ENCODE data around the gene TMC8. TPM values are rescaled to one million over a fixed set of nuclear protein-coding genes. Genes with fewer than 3 reads are reported as not detected.

Gene TMC8
- total RNA-seq, 1 donor from 2014 or later = 18.2 TPM

GRCh38 chr17:78179372-78179771, 48.8 kb downstream of the TMC8 start:
- DNase-seq (ENCODE audit: low spot score) = no peak

- DNase-seq (ENCODE audit: low spot score) = no peak
These were observed 49.5 kb downstream of the TMC8 start for GRCh38 chr17:78180083-78180482.

- no peak for DNase-seq (ENCODE audit: low spot score)
These were observed 49.9 kb downstream of the TMC8 start for GRCh38 chr17:78180508-78180907.

GRCh38 chr17:78182504-78182903, 51.9 kb downstream of the TMC8 start:
- no peak for DNase-seq (ENCODE audit: low spot score)

- no peak for DNase-seq (ENCODE audit: low spot score)
These were observed 53.3 kb downstream of the TMC8 start for GRCh38 chr17:78183916-78184315.

GRCh38 chr17:78184351-78184750, 53.8 kb downstream of the TMC8 start:
- DNase-seq (ENCODE audit: low spot score) = no peak

- no peak for DNase-seq (ENCODE audit: low spot score)
These were observed 54.3 kb downstream of the TMC8 start for GRCh38 chr17:78184868-78185267.

- no peak for DNase-seq (ENCODE audit: low spot score)
These were observed 55.6 kb downstream of the TMC8 start for GRCh38 chr17:78185981-78186691.

- peak; percentile 98 for DNase-seq (ENCODE audit: low spot score)
These were observed 56.4 kb downstream of the TMC8 start, which contains the start of the genes AFMID and TK1 for GRCh38 chr17:78186692-78187595. Gene AFMID (plus strand): TSS chr17:78187362. CDS start chr17:78187371, 9 bp downstream. Gene TK1 (minus strand): TSS chr17:78187052. CDS start chr17:78186994, 58 bp downstream.

Other genes starting within 250 kb of the TMC8 start
- gene TNRC6C, start 172.1 kb upstream of the TMC8 start, total RNA-seq = 36.7 TPM
- 151 TPM for gene TMC6, start 2.0 kb upstream of the TMC8 start, total RNA-seq
- 0.21 TPM for gene C17orf99, start 15.6 kb downstream of the TMC8 start, total RNA-seq
- gene SYNGR2, start 37.8 kb downstream of the TMC8 start, total RNA-seq = 119 TPM
- 1.2 TPM for gene TK1, start 56.3 kb downstream of the TMC8 start, total RNA-seq
- 48.5 TPM for gene AFMID, start 56.6 kb downstream of the TMC8 start, total RNA-seq
- 2.0 TPM for gene BIRC5, start 83.5 kb downstream of the TMC8 start, total RNA-seq
- gene TMEM235, start 100.9 kb downstream of the TMC8 start, total RNA-seq = not detected
- gene SOCS3, start 229.3 kb downstream of the TMC8 start, total RNA-seq = 66.1 TPM
- gene PGS1, start 247.9 kb downstream of the TMC8 start, total RNA-seq = 73.2 TPM

Data from ureter (tissue), 1 donor.